H1 (cell line): ENCODE measurements around the gene RNF212. TPM values are rescaled to one million over a fixed set of nuclear protein-coding genes. Genes with fewer than 3 reads are reported as not detected.

Experiments
- CTCF ChIA-PET: fragments of 300-600 bp; sonication (Branson Sonifier 250); formaldehyde crosslinking; loops from one replicate; lab custom pipeline; 2021; ENCODE audit not compliant: partially characterized antibody; lab: Charles Lee
- POLR2A ChIA-PET: fragments of 300-600 bp; sonication (Branson Sonifier 250); formaldehyde crosslinking; loops from one replicate; lab custom pipeline; 2021; ENCODE audit warnings: inconsistent platforms; ENCODE audit not compliant: partially characterized antibody; lab: Charles Lee
- DNase-seq, 2 experiments: peaks; one replicate each; pipeline versions ENCODE4 v3.0.0 to v3.0.0-alpha.2; 2010 to 2022; ENCODE audit warnings: low spot score in 2 of 2, low read depth in 1 of 2, mixed read lengths in 1 of 2
- FAIRE-seq: peaks from 2 replicates; lab custom pipeline; 2011; peaks lifted over from hg19 to GRCh38; lab: Jason Lieb, UNC
- H2AFZ ChIP-seq: 2 replicates; pipeline ENCODE4 v1.8.1; 2012; ENCODE audit warnings: low read length, inconsistent platforms
- H2AK5ac ChIP-seq: 2 replicates; pipeline ENCODE4 v1.6.1; 2013; ENCODE audit warnings: low read depth, low read length
- H2BK120ac ChIP-seq: replicated peaks from 2 replicates; pipeline ENCODE3; 2013; ENCODE audit warnings: low read depth, low read length, inconsistent platforms
- H2BK12ac ChIP-seq: 2 replicates; pipeline ENCODE4 v1.6.1; 2013; ENCODE audit warnings: low read depth, low read length
- H2BK15ac ChIP-seq: 2 replicates; pipeline ENCODE4 v1.6.1; 2013; ENCODE audit warnings: low read length
- H2BK20ac ChIP-seq: 2 replicates; pipeline ENCODE4 v1.6.1; 2013; ENCODE audit warnings: low read length
- H2BK5ac ChIP-seq: 2 replicates; pipeline ENCODE4 v1.6.1; 2013; ENCODE audit warnings: low read depth, low read length
- H3K14ac ChIP-seq: 2 replicates; pipeline ENCODE4 v1.6.1; 2013; ENCODE audit warnings: inconsistent platforms; ENCODE audit not compliant: insufficient read length
- H3K18ac ChIP-seq: 2 replicates; pipeline ENCODE4 v1.6.1; 2013; ENCODE audit warnings: low read length; ENCODE audit errors: extremely low read depth
- H3K23ac ChIP-seq: 2 replicates; pipeline ENCODE4 v1.6.1; 2013; ENCODE audit warnings: inconsistent platforms; ENCODE audit not compliant: insufficient read length
- H3K23me2 ChIP-seq: 2 replicates; pipeline ENCODE4 v1.6.1; 2013; ENCODE audit warnings: low read depth, low read length
- H3K27ac ChIP-seq: 2 replicates; pipeline ENCODE4 v1.6.1; 2011; ENCODE audit warnings: low read depth, low read length, inconsistent platforms
- H3K27me3 ChIP-seq, 4 experiments: replicated peaks in 1 of 4; 1 replicate in 1 of 4; 2 replicates in 3 of 4; pipeline versions ENCODE4 v1.6.1 to v1.8.1; 2011 to 2013; ENCODE audit warnings: low read length in 3 of 4, mild to moderate bottlenecking in 3 of 4, inconsistent platforms in 2 of 4, mixed read lengths in 2 of 4, moderate library complexity in 1 of 4; ENCODE audit not compliant: control insufficient read depth in 3 of 4, insufficient read depth in 3 of 4; ENCODE audit errors: extremely low read depth in 1 of 4
- H3K36me3 ChIP-seq, 4 experiments: 2 replicates each; pipeline versions ENCODE4 v1.6.1 to v1.8.1; 2011 to 2013; ENCODE audit warnings: mild to moderate bottlenecking in 4 of 4, low read length in 3 of 4, moderate library complexity in 2 of 4, control low read depth in 1 of 4, inconsistent platforms in 1 of 4; ENCODE audit not compliant: insufficient read depth in 4 of 4, control insufficient read depth in 2 of 4
- H3K4ac ChIP-seq: replicated peaks from 2 replicates; pipeline ENCODE3; 2013; ENCODE audit warnings: low read length, low read depth, mixed read lengths, inconsistent platforms; ENCODE audit not compliant: insufficient read length
- H3K4me1 ChIP-seq, 4 experiments: replicated peaks in 1 of 4; 1 replicate in 1 of 4; 2 replicates in 3 of 4; pipeline versions ENCODE4 v1.6.1 to v1.8.1; 2011 to 2013; ENCODE audit warnings: low read length in 3 of 4, inconsistent platforms in 2 of 4, mixed read lengths in 1 of 4; ENCODE audit not compliant: insufficient read depth in 4 of 4, control insufficient read depth in 3 of 4
- H3K4me2 ChIP-seq, 2 experiments: 2 replicates each; pipeline versions ENCODE4 v1.6.1 to v1.8.1; 2011 to 2013; ENCODE audit warnings: low read depth in 2 of 2, low read length in 2 of 2, control low read depth in 1 of 2, inconsistent platforms in 1 of 2, mild to moderate bottlenecking in 1 of 2; ENCODE audit not compliant: insufficient read depth in 1 of 2
- H3K4me3 ChIP-seq, 4 experiments: fragments of 200-600, 300-600 bp in 1 of 4; sonication (generic), shearing (Covaris generic), sonication (Bioruptor Twin) in 1 of 4; 2 replicates each; pipeline versions ENCODE4 v1.5.1 to v1.8.1; 2011 to 2016; ENCODE audit warnings: low read length in 4 of 4, low read depth in 3 of 4, control low read depth in 2 of 4, inconsistent platforms in 2 of 4, mild to moderate bottlenecking in 2 of 4, mixed read lengths in 1 of 4, moderate library complexity in 1 of 4; ENCODE audit not compliant: insufficient read depth in 2 of 4; ENCODE audit errors: extremely low read depth in 1 of 4
- H3K56ac ChIP-seq: replicated peaks from 2 replicates; pipeline ENCODE3; 2013; ENCODE audit warnings: low read depth, mild to moderate bottlenecking, mixed read lengths, low read length, inconsistent platforms; ENCODE audit not compliant: insufficient read length
- H3K79me1 ChIP-seq: 2 replicates; pipeline ENCODE4 v1.6.1; 2013; ENCODE audit warnings: low read depth, low read length, control low read depth
- H3K79me2 ChIP-seq, 2 experiments: 2 replicates each; pipeline versions ENCODE4 v1.6.1 to v1.8.1; 2012 to 2013; ENCODE audit warnings: low read length in 2 of 2, mild to moderate bottlenecking in 2 of 2, inconsistent platforms in 1 of 2; ENCODE audit not compliant: insufficient read depth in 2 of 2, control insufficient read depth in 1 of 2
- H3K9ac ChIP-seq, 4 experiments: replicated peaks in 1 of 4; 1 replicate in 1 of 4; 2 replicates in 3 of 4; pipeline versions ENCODE4 v1.6.1 to v1.8.1; 2011 to 2013; ENCODE audit warnings: low read depth in 3 of 4, low read length in 3 of 4, control low read depth in 2 of 4, mild to moderate bottlenecking in 2 of 4, moderate library complexity in 2 of 4, inconsistent platforms in 1 of 4; ENCODE audit errors: extremely low read depth in 1 of 4
- H3K9me3 ChIP-seq, 2 experiments: 2 replicates each; pipeline versions ENCODE4 v1.6.1 to v1.8.1; 2012 to 2013; ENCODE audit warnings: mild to moderate bottlenecking in 2 of 2, moderate library complexity in 2 of 2, control low read depth in 1 of 2, inconsistent platforms in 1 of 2, low read depth in 1 of 2, low read length in 1 of 2, mixed read lengths in 1 of 2; ENCODE audit not compliant: insufficient read depth in 2 of 2
- H4K20me1 ChIP-seq, 2 experiments: replicated peaks in 1 of 2; 2 replicates each; pipeline versions ENCODE3 to v1.8.1; 2011 to 2013; ENCODE audit warnings: inconsistent platforms in 2 of 2, low read length in 2 of 2, mild to moderate bottlenecking in 1 of 2; ENCODE audit not compliant: insufficient read depth in 2 of 2, control insufficient read depth in 1 of 2
- H4K5ac ChIP-seq: 2 replicates; pipeline ENCODE4 v1.6.1; 2013; ENCODE audit warnings: low read length, low read depth, mixed read lengths, inconsistent platforms; ENCODE audit not compliant: insufficient read length
- H4K8ac ChIP-seq: 2 replicates; pipeline ENCODE4 v1.8.0; 2013; ENCODE audit warnings: mild to moderate bottlenecking, moderate library complexity, low read length, inconsistent platforms; ENCODE audit not compliant: insufficient read depth; ENCODE audit errors: extremely low read depth
- H4K91ac ChIP-seq: replicated peaks from 2 replicates; pipeline ENCODE3; 2013; ENCODE audit warnings: low read length, mixed read lengths, inconsistent platforms; ENCODE audit not compliant: insufficient read length
- CTCF ChIP-seq, 3 experiments: IDR thresholded peaks; 1 replicate in 2 of 3; 2 replicates in 1 of 3; pipeline versions ENCODE4 v1.5.1 to v1.6.1; 2011; ENCODE audit warnings: low read length in 3 of 3, mild to moderate bottlenecking in 3 of 3, inconsistent platforms in 2 of 3, low read depth in 1 of 3, moderate library complexity in 1 of 3; ENCODE audit not compliant: insufficient read depth in 1 of 3; ENCODE audit errors: control extremely low read depth in 1 of 3
- SAP30 ChIP-seq: fragments of 300-600 bp; sonication (generic); IDR thresholded peaks from 2 replicates; pipeline ENCODE4 v1.7.1; 2012; ENCODE audit warnings: low read length, moderate library complexity, mild to moderate bottlenecking, inconsistent platforms; ENCODE audit not compliant: insufficient read depth, insufficient replicate concordance
- SP2 ChIP-seq: IDR thresholded peaks from 2 replicates; pipeline ENCODE4 v1.6.1; 2012; ENCODE audit warnings: mild to moderate bottlenecking, low read length, inconsistent platforms
- TAF1 ChIP-seq: IDR thresholded peaks from 2 replicates; pipeline ENCODE4 v1.6.1; 2011; ENCODE audit warnings: mild to moderate bottlenecking, low read depth, low read length
- WGBS, 2 experiments: shearing (Covaris generic) in 1 of 2; methylation state at CpG; one replicate each; pipeline versions ENCODE4 v1.1.6 to v1.1.7; 2013 to 2015; ENCODE audit warnings: low lambda C conversion rate in 2 of 2, mixed read lengths in 2 of 2, inconsistent platforms in 1 of 2, low coverage in 1 of 2, missing lambda C conversion rate in 1 of 2; ENCODE audit not compliant: insufficient replicate concordance in 2 of 2, insufficient coverage in 1 of 2, insufficient read length in 1 of 2; ENCODE audit errors: extremely low coverage in 1 of 2, missing lambda C conversion rate in 1 of 2; 5-methylcytosine and 5-hydroxymethylcytosine counted together
- polyA plus RNA-seq, 7 experiments: library from polyadenylated mRNA; depleted of rRNA in 3 of 7; stranded (reverse) in 5 of 7; unstranded in 2 of 7; fragments of >200 nt in 5 of 7; fragments of 200-250 nt in 2 of 7; gene quantifications; 1 replicate in 5 of 7; 2 replicates in 1 of 7; 4 replicates in 1 of 7; pipeline versions ENCODE4 v1.2.1 to v1.2.3, GENCODE V29; 2011 to 2013; ENCODE audit warnings: missing spikeins in 2 of 7, mixed read lengths in 2 of 7
- total RNA-seq: library from RNA; stranded (reverse); fragmentation: NEBNext Ultra II Directional; extraction: Animal tissue kit (Norgen Biotek cat#: 25700); gene quantifications from 2 replicates; pipeline ENCODE4 v1.2.1, GENCODE V29; 2021

Gene RNF212
- total and polyA plus RNA-seq, 2 of the 8 experiments (the other 6 are each of a cell fraction or from before 2014, with no cell fraction given): 3.4 to 5.4 TPM

GRCh38 chr4:1097553-1097952 lies 15.8 kb downstream of the RNF212 start:
- Histone ChIP-seq H2BK15ac (no peak overlapping the region), H2AK5ac (no peak overlapping the region), H3K79me2 (no peaks in the 10 kb centered on the region), H3K14ac (no peak overlapping the region), H2BK20ac (no peak overlapping the region), H3K56ac (no peak overlapping the region), H4K91ac (no peak overlapping the region), H3K9ac (no peak overlapping the region), H2AFZ (no peak overlapping the region), H4K8ac (no peak overlapping the region), H3K27ac (no peak overlapping the region), H3K23me2 (no peaks in the 10 kb centered on the region), H4K20me1 (no peaks in the 10 kb centered on the region), H3K9me3 (no peaks in the 10 kb centered on the region), H3K23ac (no peak overlapping the region), H2BK120ac (no peak overlapping the region), H3K79me1 (no peaks in the 10 kb centered on the region), H3K18ac (no peak overlapping the region), H3K27me3 (no peaks in the 10 kb centered on the region), H4K5ac (no peak overlapping the region), H3K36me3 (no peaks in the 10 kb centered on the region), H3K4me1 (no peaks in the 10 kb centered on the region), H2BK12ac (no peak overlapping the region), H3K4me3 (no peak overlapping the region), H3K4me2 (no peak overlapping the region), H3K4ac (no peak overlapping the region), H2BK5ac (no peak overlapping the region)
- no peak for DNase-seq
- no peak for FAIRE-seq
- POLR2A ChIA-PET: no interaction called here
- TF ChIP-seq TAF1 (no peak), SP2 (no peak), CTCF (IDR thresholded peaks at IDR 0.05; ENCODE audit: control extremely low read depth in 1 of 3, insufficient read depth in 1 of 3, low read depth in 1 of 3, low read length in 3 of 3) (no peak), SAP30 (no peak)
- WGBS, 2 experiments: 93% methylated on average over 9 of the region's 9 CpGs; no CpG with 5 or more reads in 1 of the 2 experiments
- CTCF ChIA-PET: interaction anchor here (1.0 kb wide), 1 partner anchor 19 kb away, joined by 3 read pairs; no protein-coding TSS in a partner anchor
